Measurements from ENCODE around the gene ENPP6.

ENPP6 gene

GRCh38 chr4:184238072-184238745 lies 20.5 kb upstream of the ENPP6 start:
- no peaks in the 10 kb centered on the region for H3K36me3 ChIP-seq (ENCODE audit: control insufficient read depth in 5 of 5, insufficient read depth in 5 of 5, low read length in 5 of 5)
- H3K4me1 ChIP-seq (ENCODE audit: control insufficient read depth in 5 of 5, insufficient read depth in 5 of 5, low read length in 5 of 5): no peaks in the 10 kb centered on the region
- no peak overlapping the region for H3K4me3 ChIP-seq (ENCODE audit: low read depth in 1 of 5, low read length in 5 of 5)
- no peak overlapping the region for H3K9ac ChIP-seq (ENCODE audit: low read length in 5 of 5)
- H3K27me3 ChIP-seq (ENCODE audit: control insufficient read depth in 5 of 5, insufficient read depth in 4 of 5, low read length in 5 of 5): peaks cover 0 to 3% (median 0%) of the 10 kb centered on the region in 5 donors
- H3K27ac ChIP-seq (ENCODE audit: low read depth, low read length): no peak overlapping the region
- H3K9me3 ChIP-seq (ENCODE audit: control insufficient read depth in 5 of 5, low read length in 5 of 5): no peaks in the 10 kb centered on the region

DNA sequence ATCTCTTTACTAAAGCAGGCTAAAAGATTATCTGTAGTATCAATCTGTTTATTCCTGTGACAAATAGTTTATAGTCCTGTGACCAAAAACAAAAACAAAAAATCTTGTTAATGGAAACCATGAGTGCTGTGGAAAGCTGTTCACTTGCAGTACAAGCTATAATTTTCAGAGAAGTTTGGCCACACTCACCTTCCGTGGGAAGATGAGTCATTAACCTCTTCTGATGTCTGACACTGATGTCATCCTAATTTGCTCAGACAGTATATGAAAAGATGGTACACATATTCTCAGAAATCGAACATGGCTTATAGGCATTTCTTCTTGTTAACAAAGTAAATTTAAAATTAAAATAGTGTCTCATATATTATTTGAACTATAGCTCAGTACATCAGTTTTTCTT lies 19.9 kb upstream of the ENPP6 start:
- Histone ChIP-seq H3K27ac (ENCODE audit: low read depth, low read length) (no peak overlapping the region), H3K36me3 (ENCODE audit: control insufficient read depth in 5 of 5, insufficient read depth in 5 of 5, low read length in 5 of 5) (no peaks in the 10 kb centered on the region), H3K4me3 (ENCODE audit: low read depth in 1 of 5, low read length in 5 of 5) (no peak overlapping the region), H3K4me1 (ENCODE audit: control insufficient read depth in 5 of 5, insufficient read depth in 5 of 5, low read length in 5 of 5) (no peaks in the 10 kb centered on the region), H3K9ac (ENCODE audit: low read length in 5 of 5) (no peak overlapping the region), H3K27me3 (ENCODE audit: control insufficient read depth in 5 of 5, insufficient read depth in 4 of 5, low read length in 5 of 5) (peaks cover 0 to 3% (median 0%) of the 10 kb centered on the region in 5 donors), H3K9me3 (ENCODE audit: control insufficient read depth in 5 of 5, low read length in 5 of 5) (no peaks in the 10 kb centered on the region)

DNA sequence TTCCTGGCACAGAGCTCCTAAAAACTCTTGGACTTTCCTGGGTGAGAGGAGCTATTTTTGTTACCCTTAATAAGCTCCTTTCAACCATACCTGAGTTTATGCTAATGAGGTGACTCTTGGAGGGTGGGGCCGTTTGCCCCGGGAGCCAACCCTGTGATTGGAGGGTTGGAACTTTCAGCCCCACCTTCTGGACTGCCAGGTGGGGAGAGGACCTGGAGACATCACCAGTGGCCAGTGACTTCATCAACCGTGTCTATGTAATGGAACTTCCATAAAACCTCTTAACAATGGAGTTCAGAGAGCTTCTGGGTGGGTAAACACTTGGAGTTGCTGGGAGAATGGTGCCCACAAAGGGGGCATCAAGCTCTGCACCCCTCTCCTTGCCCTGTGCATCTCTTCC lies 17.9 kb upstream of the ENPP6 start:
- Histone ChIP-seq H3K9me3 (ENCODE audit: control insufficient read depth in 5 of 5, low read length in 5 of 5) (no peaks in the 10 kb centered on the region), H3K27me3 (ENCODE audit: control insufficient read depth in 5 of 5, insufficient read depth in 4 of 5, low read length in 5 of 5) (peaks cover 0 to 3% (median 0%) of the 10 kb centered on the region in 5 donors), H3K4me3 (ENCODE audit: low read depth in 1 of 5, low read length in 5 of 5) (no peak overlapping the region), H3K36me3 (ENCODE audit: control insufficient read depth in 5 of 5, insufficient read depth in 5 of 5, low read length in 5 of 5) (no peaks in the 10 kb centered on the region), H3K4me1 (ENCODE audit: control insufficient read depth in 5 of 5, insufficient read depth in 5 of 5, low read length in 5 of 5) (peaks cover 0 to under 1% (median 0%) of the 10 kb centered on the region in 5 donors), H3K9ac (ENCODE audit: low read length in 5 of 5) (no peak overlapping the region), H3K27ac (ENCODE audit: low read depth, low read length) (no peak overlapping the region)

- Histone ChIP-seq H3K9me3 (ENCODE audit: control insufficient read depth in 5 of 5, low read length in 5 of 5) (no peaks in the 10 kb centered on the region), H3K4me3 (ENCODE audit: low read depth in 1 of 5, low read length in 5 of 5) (no peak overlapping the region), H3K27ac (ENCODE audit: low read depth, low read length) (no peak overlapping the region), H3K4me1 (ENCODE audit: control insufficient read depth in 5 of 5, insufficient read depth in 5 of 5, low read length in 5 of 5) (peaks cover 0 to 7% (median 5%) of the 10 kb centered on the region in 5 donors), H3K36me3 (ENCODE audit: control insufficient read depth in 5 of 5, insufficient read depth in 5 of 5, low read length in 5 of 5) (no peaks in the 10 kb centered on the region), H3K27me3 (ENCODE audit: control insufficient read depth in 5 of 5, insufficient read depth in 4 of 5, low read length in 5 of 5) (peaks cover 0 to 3% (median 0%) of the 10 kb centered on the region in 5 donors), H3K9ac (ENCODE audit: low read length in 5 of 5) (no peak overlapping the region)
These were observed 16.5 kb upstream of the ENPP6 start for GRCh38 chr4:184234155-184234554.

DNA sequence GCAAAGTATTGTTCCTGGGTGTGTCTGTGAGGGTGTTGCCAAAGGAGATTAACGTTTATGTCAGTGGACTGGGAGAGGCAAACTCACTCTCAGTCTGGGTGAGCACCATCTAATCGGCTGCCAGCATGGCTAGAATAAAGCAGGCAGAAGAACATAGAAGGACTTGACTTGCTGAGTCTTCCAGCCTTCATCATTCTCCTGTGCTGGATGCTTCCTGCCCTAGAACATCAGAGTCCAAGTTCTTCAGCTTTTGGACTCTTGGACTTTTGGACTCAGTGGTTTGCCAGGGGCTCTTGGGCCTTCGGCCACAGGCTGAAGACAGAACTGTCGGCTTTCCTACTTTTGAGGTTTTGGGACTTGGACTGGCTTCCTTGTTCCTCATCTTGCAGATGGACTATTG lies 15.3 kb upstream of the ENPP6 start:
- Histone ChIP-seq H3K27ac (ENCODE audit: low read depth, low read length) (no peak overlapping the region), H3K9ac (ENCODE audit: low read length in 5 of 5) (no peak overlapping the region), H3K9me3 (ENCODE audit: control insufficient read depth in 5 of 5, low read length in 5 of 5) (no peaks in the 10 kb centered on the region), H3K27me3 (ENCODE audit: control insufficient read depth in 5 of 5, insufficient read depth in 4 of 5, low read length in 5 of 5) (peaks cover 0 to 5% (median 2%) of the 10 kb centered on the region in 5 donors), H3K4me1 (ENCODE audit: control insufficient read depth in 5 of 5, insufficient read depth in 5 of 5, low read length in 5 of 5) (peaks cover 0 to 7% (median 5%) of the 10 kb centered on the region in 5 donors), H3K36me3 (ENCODE audit: control insufficient read depth in 5 of 5, insufficient read depth in 5 of 5, low read length in 5 of 5) (no peaks in the 10 kb centered on the region), H3K4me3 (ENCODE audit: low read depth in 1 of 5, low read length in 5 of 5) (no peak overlapping the region)

DNA sequence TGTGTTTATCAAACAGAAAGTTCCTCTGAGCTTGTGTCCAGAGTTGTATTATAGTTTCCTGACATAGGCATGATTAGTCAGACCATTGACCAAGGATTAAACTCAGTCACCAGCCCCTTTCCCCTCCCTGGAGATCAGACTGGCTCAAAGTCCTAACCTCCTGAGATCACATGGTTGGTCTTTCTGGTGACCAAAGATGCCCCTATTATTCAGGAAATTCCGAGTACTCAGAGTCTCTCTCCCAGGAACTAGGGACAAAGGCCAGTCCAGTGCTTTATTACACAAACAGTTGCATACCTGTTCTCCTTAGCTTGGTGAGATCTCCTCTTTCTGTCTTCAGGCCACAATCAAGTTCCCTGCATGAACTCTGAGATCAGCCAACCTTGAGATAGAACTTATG lies 14.5 kb upstream of the ENPP6 start:
- no peaks in the 10 kb centered on the region for H3K36me3 ChIP-seq (ENCODE audit: control insufficient read depth in 5 of 5, insufficient read depth in 5 of 5, low read length in 5 of 5)
- H3K9ac ChIP-seq (ENCODE audit: low read length in 5 of 5): no peak overlapping the region
- peaks cover 0 to 5% (median 2%) of the 10 kb centered on the region in 5 donors for H3K27me3 ChIP-seq (ENCODE audit: control insufficient read depth in 5 of 5, insufficient read depth in 4 of 5, low read length in 5 of 5)
- no peak overlapping the region for H3K27ac ChIP-seq (ENCODE audit: low read depth, low read length)
- peaks cover 0 to 7% (median 5%) of the 10 kb centered on the region in 5 donors for H3K4me1 ChIP-seq (ENCODE audit: control insufficient read depth in 5 of 5, insufficient read depth in 5 of 5, low read length in 5 of 5)
- H3K9me3 ChIP-seq (ENCODE audit: control insufficient read depth in 5 of 5, low read length in 5 of 5): no peaks in the 10 kb centered on the region
- no peak overlapping the region for H3K4me3 ChIP-seq (ENCODE audit: low read depth in 1 of 5, low read length in 5 of 5)

- Histone ChIP-seq H3K36me3 (ENCODE audit: control insufficient read depth in 5 of 5, insufficient read depth in 5 of 5, low read length in 5 of 5) (no peaks in the 10 kb centered on the region), H3K9me3 (ENCODE audit: control insufficient read depth in 5 of 5, low read length in 5 of 5) (no peaks in the 10 kb centered on the region), H3K9ac (ENCODE audit: low read length in 5 of 5) (no peak overlapping the region), H3K27ac (ENCODE audit: low read depth, low read length) (no peak overlapping the region), H3K27me3 (ENCODE audit: control insufficient read depth in 5 of 5, insufficient read depth in 4 of 5, low read length in 5 of 5) (peaks cover 0 to 5% (median 2%) of the 10 kb centered on the region in 5 donors), H3K4me3 (ENCODE audit: low read depth in 1 of 5, low read length in 5 of 5) (no peak overlapping the region), H3K4me1 (ENCODE audit: control insufficient read depth in 5 of 5, insufficient read depth in 5 of 5, low read length in 5 of 5) (peaks cover 0 to 7% (median 5%) of the 10 kb centered on the region in 5 donors)
These were observed 13.9 kb upstream of the ENPP6 start for GRCh38 chr4:184231573-184231972.

- Histone ChIP-seq H3K27me3 (ENCODE audit: control insufficient read depth in 5 of 5, insufficient read depth in 4 of 5, low read length in 5 of 5) (peaks cover 0 to 5% (median 0%) of the 10 kb centered on the region in 5 donors), H3K4me3 (ENCODE audit: low read depth in 1 of 5, low read length in 5 of 5) (no peak overlapping the region), H3K36me3 (ENCODE audit: control insufficient read depth in 5 of 5, insufficient read depth in 5 of 5, low read length in 5 of 5) (no peaks in the 10 kb centered on the region), H3K9ac (ENCODE audit: low read length in 5 of 5) (no peak overlapping the region), H3K9me3 (ENCODE audit: control insufficient read depth in 5 of 5, low read length in 5 of 5) (peaks cover 0 to 5% (median 2%) of the 10 kb centered on the region in 5 donors), H3K27ac (ENCODE audit: low read depth, low read length) (no peak overlapping the region), H3K4me1 (ENCODE audit: control insufficient read depth in 5 of 5, insufficient read depth in 5 of 5, low read length in 5 of 5) (peaks cover 0 to 7% (median 5%) of the 10 kb centered on the region in 5 donors)
These were observed 10.5 kb upstream of the ENPP6 start for GRCh38 chr4:184228056-184228705.

DNA sequence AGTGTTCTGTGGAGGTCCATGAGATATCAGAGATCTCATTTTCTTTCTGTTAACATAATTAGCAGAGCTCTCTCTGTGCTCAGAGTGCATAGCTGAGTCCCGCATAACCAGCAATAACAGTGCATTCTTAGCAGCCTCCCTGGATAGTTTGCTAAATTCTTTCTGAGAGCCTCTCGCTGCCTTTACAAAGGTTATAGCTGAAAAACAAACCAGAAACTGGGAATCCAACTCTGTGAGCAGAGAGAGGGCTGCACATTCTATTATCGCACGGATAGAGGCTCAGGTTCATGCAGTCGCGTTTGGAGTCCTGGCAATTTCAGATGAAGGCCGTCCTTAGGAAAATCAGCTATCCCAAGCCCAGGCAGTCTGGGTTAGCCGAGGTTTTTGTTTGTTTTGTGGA lies 1.2 kb downstream of the ENPP6 start:
- H3K9me3 ChIP-seq (ENCODE audit: control insufficient read depth in 5 of 5, low read length in 5 of 5): peaks cover 0 to 3% (median 0%) of the 10 kb centered on the region in 5 donors
- H3K4me1 ChIP-seq (ENCODE audit: control insufficient read depth in 5 of 5, insufficient read depth in 5 of 5, low read length in 5 of 5): no peaks in the 10 kb centered on the region
- H3K27me3 ChIP-seq (ENCODE audit: control insufficient read depth in 5 of 5, insufficient read depth in 4 of 5, low read length in 5 of 5): peaks cover 0 to 7% (median 2%) of the 10 kb centered on the region in 5 donors
- H3K4me3 ChIP-seq (ENCODE audit: low read depth in 1 of 5, low read length in 5 of 5): no peak overlapping the region
- H3K9ac ChIP-seq (ENCODE audit: low read length in 5 of 5): no peak overlapping the region
- no peaks in the 10 kb centered on the region for H3K36me3 ChIP-seq (ENCODE audit: control insufficient read depth in 5 of 5, insufficient read depth in 5 of 5, low read length in 5 of 5)
- no peak overlapping the region for H3K27ac ChIP-seq (ENCODE audit: low read depth, low read length)

DNA sequence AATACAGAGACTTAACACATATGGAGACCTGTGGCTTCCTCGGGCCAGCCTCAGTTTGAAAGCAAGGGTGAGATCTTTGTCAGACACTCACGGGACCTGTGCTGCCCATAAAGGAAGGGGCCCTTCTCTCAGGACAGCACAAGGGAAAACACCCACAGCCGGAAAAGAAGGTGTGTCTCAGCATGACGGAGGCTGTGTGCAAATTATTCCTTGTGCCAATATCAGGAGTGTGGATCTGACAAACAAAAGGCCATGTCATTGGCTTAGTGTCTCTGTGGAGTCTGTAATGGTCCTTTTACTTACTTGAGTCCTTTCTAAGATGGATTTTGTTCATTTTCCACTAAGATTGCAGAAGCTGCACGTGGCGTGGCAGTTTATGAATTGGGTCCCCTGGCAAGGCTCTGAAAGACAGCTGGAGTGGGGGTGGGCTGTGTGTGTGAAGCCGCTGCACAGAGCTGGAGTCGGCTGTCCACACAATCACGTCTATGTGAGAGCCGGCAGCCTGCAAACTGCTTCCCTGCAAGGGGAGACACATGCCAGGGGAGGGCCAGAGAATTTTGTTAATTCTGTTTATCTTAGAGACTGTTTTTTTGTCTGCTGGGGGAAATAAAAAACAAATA lies 1.9 kb downstream of the ENPP6 start:
- peaks cover 0 to 3% (median 0%) of the 10 kb centered on the region in 5 donors for H3K9me3 ChIP-seq (ENCODE audit: control insufficient read depth in 5 of 5, low read length in 5 of 5)
- H3K27me3 ChIP-seq (ENCODE audit: control insufficient read depth in 5 of 5, insufficient read depth in 4 of 5, low read length in 5 of 5): peaks cover 0 to 7% (median 2%) of the 10 kb centered on the region in 5 donors
- no peaks in the 10 kb centered on the region for H3K36me3 ChIP-seq (ENCODE audit: control insufficient read depth in 5 of 5, insufficient read depth in 5 of 5, low read length in 5 of 5)
- H3K27ac ChIP-seq (ENCODE audit: low read depth, low read length): no peak overlapping the region
- H3K9ac ChIP-seq (ENCODE audit: low read length in 5 of 5): no peak overlapping the region
- H3K4me3 ChIP-seq (ENCODE audit: low read depth in 1 of 5, low read length in 5 of 5): no peak overlapping the region
- no peaks in the 10 kb centered on the region for H3K4me1 ChIP-seq (ENCODE audit: control insufficient read depth in 5 of 5, insufficient read depth in 5 of 5, low read length in 5 of 5)

Measured in subcutaneous abdominal adipose tissue (tissue), 5 donors.